GM19455 (cell line): ENCODE results near the gene BAIAP2.

Source experiments
- ATAC-seq: cut with Tn5 transposase; IDR thresholded peaks from one replicate; pipeline ENCODE4 v1.9.1; 2021; ENCODE audit not compliant: unreplicated experiment

Gene BAIAP2

GRCh38 chr17:81121841-81122733, 87.1 kb downstream of the BAIAP2 start:
- no peak for ATAC-seq

GRCh38 chr17:81123052-81124048, 88.4 kb downstream of the BAIAP2 start:
- ATAC-seq, result no peak

GRCh38 chr17:81124377-81124776, 89.4 kb downstream of the BAIAP2 start:
- no peak for ATAC-seq

GRCh38 chr17:81125573-81126081, 90.7 kb downstream of the BAIAP2 start:
- ATAC-seq, result no peak

- ATAC-seq, result no peak
Measured at GRCh38 chr17:81126281-81127132, 91.6 kb downstream of the BAIAP2 start.

GRCh38 chr17:81127133-81127455, 92.1 kb downstream of the BAIAP2 start:
- ATAC-seq, result no peak

GRCh38 chr17:81127526-81128177, 92.7 kb downstream of the BAIAP2 start:
- ATAC-seq, result no peak

- ATAC-seq, result no peak
Measured at GRCh38 chr17:81128338-81128737, 93.4 kb downstream of the BAIAP2 start.

GRCh38 chr17:81128774-81129173, 93.8 kb downstream of the BAIAP2 start:
- no peak for ATAC-seq

- no peak for ATAC-seq
Measured at GRCh38 chr17:81129289-81129688, 94.3 kb downstream of the BAIAP2 start.

- ATAC-seq, result no peak
Measured at GRCh38 chr17:81129711-81130367, 94.9 kb downstream of the BAIAP2 start.

- no peak for ATAC-seq
Measured at GRCh38 chr17:81130385-81131361, 95.7 kb downstream of the BAIAP2 start.

- ATAC-seq, result no peak
Measured at GRCh38 chr17:81131486-81132196, 96.7 kb downstream of the BAIAP2 start.

GRCh38 chr17:81132197-81132540, 97.2 kb downstream of the BAIAP2 start:
- no peak for ATAC-seq

GRCh38 chr17:81132770-81133723, 98.1 kb downstream of the BAIAP2 start:
- ATAC-seq, result no peak

- ATAC-seq, result no peak
Measured at GRCh38 chr17:81134064-81134781, 99.3 kb downstream of the BAIAP2 start.
